ENCODE measurements around the gene PDE6D.

The PDE6D gene

DNA sequence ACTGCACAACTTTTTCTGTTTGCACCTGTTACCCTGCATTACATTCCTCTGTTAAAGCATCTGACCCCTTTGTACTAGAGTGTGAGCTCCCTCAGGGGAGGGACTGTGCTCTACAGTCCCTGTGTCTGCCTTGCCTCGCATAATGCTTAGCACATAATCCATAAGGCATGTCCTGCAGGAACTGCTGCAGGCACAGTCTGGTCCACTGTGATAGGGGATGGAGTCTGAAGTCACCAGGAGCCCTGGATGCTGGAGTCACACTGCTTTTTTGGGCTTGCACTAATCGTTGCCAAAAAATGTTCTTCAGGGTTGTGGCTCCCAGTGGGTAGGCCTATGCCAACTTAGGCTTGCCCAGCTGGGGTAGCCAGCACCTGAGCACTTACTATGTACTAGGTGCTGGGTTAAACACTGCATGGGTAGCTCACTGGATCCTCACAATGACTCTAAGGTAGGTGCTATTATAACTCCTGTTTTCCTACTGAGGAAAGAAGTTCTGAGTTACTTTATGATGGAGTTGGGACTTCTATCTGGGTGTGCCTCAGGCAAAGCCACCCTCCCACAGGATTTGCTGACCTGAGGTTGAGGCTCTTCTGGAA is 38.5 kb upstream of the PDE6D start:
- ChIA-PET POLR2A (no interaction called here), CTCF (interaction anchor here (1.5 kb wide), 1 partner anchor 19 kb away, joined by 5 read pairs; no protein-coding TSS in a partner anchor)

DNA sequence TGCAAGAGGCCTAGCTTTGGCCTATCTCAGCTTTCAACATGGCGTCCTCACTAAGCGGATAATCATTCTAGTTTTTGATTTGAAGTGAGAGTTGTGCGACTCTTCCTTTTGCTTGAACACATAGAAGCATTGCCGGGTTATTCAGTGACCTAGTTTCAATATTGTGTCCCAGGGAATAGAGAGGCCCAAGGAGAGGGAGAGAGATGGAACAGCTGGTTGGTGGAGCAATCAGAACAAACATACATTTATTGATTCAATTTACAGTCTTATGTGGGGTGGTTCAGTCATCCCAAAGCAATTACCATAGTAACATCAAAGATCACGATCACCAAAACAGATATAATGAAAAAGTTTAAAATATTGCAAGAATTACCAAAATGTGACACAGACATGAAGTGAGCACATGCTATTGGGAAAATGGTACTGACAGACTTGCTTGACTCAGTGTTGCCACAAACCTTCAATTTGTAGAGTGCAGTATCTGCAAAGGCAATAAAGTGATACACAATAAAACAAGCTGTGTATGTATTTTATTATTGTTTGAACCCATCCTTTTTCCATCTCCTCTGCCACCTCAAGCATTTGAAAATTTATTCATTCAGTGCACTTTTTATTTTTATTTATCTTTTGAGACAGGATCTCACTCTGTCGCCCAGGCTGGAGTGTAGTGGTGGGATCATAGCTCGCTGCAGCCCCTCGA is 35.4 kb upstream of the PDE6D start:
- Histone ChIP-seq H3K4me3 (ENCODE audit: low read depth, low read length) (no peak overlapping the region), H3K4me1 (ENCODE audit: control insufficient read depth, insufficient read depth, low read length) (no peaks in the 10 kb centered on the region), H3K36me3 (ENCODE audit: control insufficient read depth in 2 of 2, insufficient read depth in 1 of 2, low read length in 2 of 2) (peaks cover 0 to 21% of the 10 kb centered on the region in 2 experiments; a peak in 2 of 3 replicates), H3K9me3 (ENCODE audit: control insufficient read depth, insufficient read depth, low read depth, low read length) (no peaks in the 10 kb centered on the region), H3K27ac (ENCODE audit: extremely low read depth, low read depth, low read length) (no peak overlapping the region)
- ChIA-PET CTCF (interaction anchor here (1.1 to 2.7 kb wide), 2 partner anchors 13 to 16 kb away, joined by 3 to 12 read pairs; no protein-coding TSS in a partner anchor), POLR2A (no interaction called here)
- TF ChIP-seq SP3 (tag by site-specific recombination; IDR thresholded peaks at IDR 0.05), result no peak
- TF ChIP-seq ZNF747 (tag by site-specific recombination; IDR thresholded peaks at IDR 0.05), result no peak
- no peak for TF ChIP-seq ZNF529 (tag by site-specific recombination; IDR thresholded peaks at IDR 0.05; ENCODE audit: insufficient replicate concordance)
- no peak for TF ChIP-seq ZNF600 (tag by site-specific recombination; IDR thresholded peaks at IDR 0.05)
- no peak for TF ChIP-seq ZNF394 (tag by site-specific recombination; IDR thresholded peaks at IDR 0.05; ENCODE audit: borderline replicate concordance)
- TF ChIP-seq SCRT1 (tag by site-specific recombination; IDR thresholded peaks at IDR 0.05; ENCODE audit: borderline replicate concordance), result no peak
- TF ChIP-seq ZNF654 (tag by site-specific recombination; IDR thresholded peaks at IDR 0.05; ENCODE audit: low read depth), result no peak
- no peak for TF ChIP-seq ZNF132 (tag by site-specific recombination; IDR thresholded peaks at IDR 0.05; ENCODE audit: borderline replicate concordance)
- TF ChIP-seq, protein P1, sequence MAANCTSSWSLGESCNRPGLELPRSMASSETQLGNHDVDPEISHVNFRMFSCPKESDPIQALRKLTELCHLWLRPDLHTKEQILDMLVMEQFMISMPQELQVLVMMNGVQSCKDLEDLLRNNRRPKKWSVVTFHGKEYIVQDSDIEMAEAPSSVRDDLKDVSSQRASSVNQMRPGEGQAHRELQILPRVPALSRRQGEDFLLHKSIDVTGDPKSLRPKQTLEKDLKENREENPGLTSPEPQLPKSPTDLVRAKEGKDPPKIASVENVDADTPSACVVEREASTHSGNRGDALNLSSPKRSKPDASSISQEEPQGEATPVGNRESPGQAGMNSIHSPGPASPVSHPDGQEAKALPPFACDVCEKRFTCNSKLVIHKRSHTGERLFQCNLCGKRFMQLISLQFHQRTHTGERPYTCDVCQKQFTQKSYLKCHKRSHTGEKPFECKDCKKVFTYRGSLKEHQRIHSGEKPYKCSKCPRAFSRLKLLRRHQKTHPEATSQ (tag by site-specific recombination; IDR thresholded peaks at IDR 0.05), result no peak
- TF ChIP-seq GLIS2 (tag by site-specific recombination; IDR thresholded peaks at IDR 0.05), result no peak
- TF ChIP-seq ZNF350 (tag by site-specific recombination; IDR thresholded peaks at IDR 0.05), result no peak
- TF ChIP-seq OVOL3 (tag by site-specific recombination; IDR thresholded peaks at IDR 0.05), result no peak
- TF ChIP-seq ZFP69B (tag by site-specific recombination; IDR thresholded peaks at IDR 0.05), result no peak
- TF ChIP-seq ZNF169 (tag by site-specific recombination; IDR thresholded peaks at IDR 0.05), result no peak
- no peak for TF ChIP-seq KLF16 (tag by site-specific recombination; IDR thresholded peaks at IDR 0.05)
- TF ChIP-seq ZNF571 (tag by site-specific recombination; IDR thresholded peaks at IDR 0.05), result no peak
- TF ChIP-seq, protein P2, sequence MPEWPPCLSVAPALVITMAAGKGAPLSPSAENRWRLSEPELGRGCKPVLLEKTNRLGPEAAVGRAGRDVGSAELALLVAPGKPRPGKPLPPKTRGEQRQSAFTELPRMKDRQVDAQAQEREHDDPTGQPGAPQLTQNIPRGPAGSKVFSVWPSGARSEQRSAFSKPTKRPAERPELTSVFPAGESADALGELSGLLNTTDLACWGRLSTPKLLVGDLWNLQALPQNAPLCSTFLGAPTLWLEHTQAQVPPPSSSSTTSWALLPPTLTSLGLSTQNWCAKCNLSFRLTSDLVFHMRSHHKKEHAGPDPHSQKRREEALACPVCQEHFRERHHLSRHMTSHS (tag by site-specific recombination; IDR thresholded peaks at IDR 0.05), result no peak
- TF ChIP-seq ZNF175 (tag by site-specific recombination; IDR thresholded peaks at IDR 0.05), result no peak

More for the DNA sequence above, 38.5 kb upstream of the PDE6D start:
- H3K4me1 ChIP-seq (ENCODE audit: control insufficient read depth, insufficient read depth, low read length), result no peaks in the 10 kb centered on the region
- H3K9me3 ChIP-seq (ENCODE audit: control insufficient read depth, insufficient read depth, low read depth, low read length), result peaks cover 4% of the 10 kb centered on the region; the same call in 1 of the 2 replicates
- TF ChIP-seq ZNF624 (tag by site-specific recombination; IDR thresholded peaks at IDR 0.05) (no peak), KLF8 (tag by site-specific recombination; IDR thresholded peaks at IDR 0.05) (no peak), ZNF544 (tag by site-specific recombination; IDR thresholded peaks at IDR 0.05) (no peak)
- TF ChIP-seq, protein P3, sequence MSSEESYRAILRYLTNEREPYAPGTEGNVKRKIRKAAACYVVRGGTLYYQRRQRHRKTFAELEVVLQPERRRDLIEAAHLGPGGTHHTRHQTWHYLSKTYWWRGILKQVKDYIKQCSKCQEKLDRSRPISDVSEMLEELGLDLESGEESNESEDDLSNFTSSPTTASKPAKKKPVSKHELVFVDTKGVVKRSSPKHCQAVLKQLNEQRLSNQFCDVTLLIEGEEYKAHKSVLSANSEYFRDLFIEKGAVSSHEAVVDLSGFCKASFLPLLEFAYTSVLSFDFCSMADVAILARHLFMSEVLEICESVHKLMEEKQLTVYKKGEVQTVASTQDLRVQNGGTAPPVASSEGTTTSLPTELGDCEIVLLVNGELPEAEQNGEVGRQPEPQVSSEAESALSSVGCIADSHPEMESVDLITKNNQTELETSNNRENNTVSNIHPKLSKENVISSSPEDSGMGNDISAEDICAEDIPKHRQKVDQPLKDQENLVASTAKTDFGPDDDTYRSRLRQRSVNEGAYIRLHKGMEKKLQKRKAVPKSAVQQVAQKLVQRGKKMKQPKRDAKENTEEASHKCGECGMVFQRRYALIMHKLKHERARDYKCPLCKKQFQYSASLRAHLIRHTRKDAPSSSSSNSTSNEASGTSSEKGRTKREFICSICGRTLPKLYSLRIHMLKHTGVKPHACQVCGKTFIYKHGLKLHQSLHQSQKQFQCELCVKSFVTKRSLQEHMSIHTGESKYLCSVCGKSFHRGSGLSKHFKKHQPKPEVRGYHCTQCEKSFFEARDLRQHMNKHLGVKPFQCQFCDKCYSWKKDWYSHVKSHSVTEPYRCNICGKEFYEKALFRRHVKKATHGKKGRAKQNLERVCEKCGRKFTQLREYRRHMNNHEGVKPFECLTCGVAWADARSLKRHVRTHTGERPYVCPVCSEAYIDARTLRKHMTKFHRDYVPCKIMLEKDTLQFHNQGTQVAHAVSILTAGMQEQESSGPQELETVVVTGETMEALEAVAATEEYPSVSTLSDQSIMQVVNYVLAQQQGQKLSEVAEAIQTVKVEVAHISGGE (tag by site-specific recombination; conservative IDR thresholded peaks at IDR 0.05; ENCODE audit: low read depth), result no peak
- TF ChIP-seq, protein P4, sequence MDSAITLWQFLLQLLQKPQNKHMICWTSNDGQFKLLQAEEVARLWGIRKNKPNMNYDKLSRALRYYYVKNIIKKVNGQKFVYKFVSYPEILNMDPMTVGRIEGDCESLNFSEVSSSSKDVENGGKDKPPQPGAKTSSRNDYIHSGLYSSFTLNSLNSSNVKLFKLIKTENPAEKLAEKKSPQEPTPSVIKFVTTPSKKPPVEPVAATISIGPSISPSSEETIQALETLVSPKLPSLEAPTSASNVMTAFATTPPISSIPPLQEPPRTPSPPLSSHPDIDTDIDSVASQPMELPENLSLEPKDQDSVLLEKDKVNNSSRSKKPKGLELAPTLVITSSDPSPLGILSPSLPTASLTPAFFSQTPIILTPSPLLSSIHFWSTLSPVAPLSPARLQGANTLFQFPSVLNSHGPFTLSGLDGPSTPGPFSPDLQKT (IDR thresholded peaks at IDR 0.05; ENCODE audit: borderline replicate concordance, low read depth, low read length), result no peak
- H3K36me3 ChIP-seq (ENCODE audit: control insufficient read depth in 2 of 2, insufficient read depth in 1 of 2, low read length in 2 of 2), result no peaks in the 10 kb centered on the region; a peak in 1 of 3 replicates
- no peak overlapping the region for H3K27ac ChIP-seq (ENCODE audit: extremely low read depth, low read depth, low read length)
- H3K4me3 ChIP-seq (ENCODE audit: low read depth, low read length), result no peak overlapping the region

Data from HEK293 (cell line).